Osteocyte (in vitro differentiated cells): ENCODE measurements around the gene COX20. TPM values are rescaled to one million over a fixed set of nuclear protein-coding genes. Genes with fewer than 3 reads are reported as not detected.

Source experiments
- DNase-seq: peaks from one replicate; pipeline ENCODE4 v3.0.0; 2021; ENCODE audit warnings: mixed read lengths; ENCODE audit not compliant: unreplicated experiment; ENCODE audit errors: extremely low spot score
- H3K27ac Mint-ChIP-seq: one replicate; pipeline ENCODE4 v1.8.0; 2021; ENCODE audit warnings: mild to moderate bottlenecking, mixed read lengths; ENCODE audit not compliant: unreplicated experiment
- H3K27me3 Mint-ChIP-seq: one replicate; pipeline ENCODE4 v1.8.0; 2021; ENCODE audit warnings: mixed read lengths; ENCODE audit not compliant: unreplicated experiment
- H3K36me3 Mint-ChIP-seq: one replicate; pipeline ENCODE4 v1.8.0; 2021; ENCODE audit warnings: mixed read lengths; ENCODE audit not compliant: unreplicated experiment
- H3K4me1 Mint-ChIP-seq: one replicate; pipeline ENCODE4 v1.8.0; 2021; ENCODE audit warnings: mixed read lengths; ENCODE audit not compliant: unreplicated experiment
- H3K4me3 Mint-ChIP-seq: one replicate; pipeline ENCODE4 v1.8.0; 2021; ENCODE audit warnings: mild to moderate bottlenecking, moderate library complexity, mixed read lengths; ENCODE audit not compliant: unreplicated experiment
- H3K9me3 Mint-ChIP-seq: one replicate; pipeline ENCODE4 v1.8.0; 2021; ENCODE audit warnings: mixed read lengths; ENCODE audit not compliant: unreplicated experiment
- CTCF ChIP-seq: fragments of 200-600 bp; sonication (generic); IDR thresholded peaks from 2 replicates; pipeline ENCODE4 v1.5.0; 2021; ENCODE audit warnings: antibody characterized with exemption, mild to moderate bottlenecking, moderate library complexity
- total RNA-seq: library from RNA; stranded (reverse); gene quantifications from 2 replicates; pipeline ENCODE4 v1.2.1, GENCODE V29; 2021

The COX20 gene
- total RNA-seq, 1 donor from 2014 or later, result 27.4 TPM

DNA sequence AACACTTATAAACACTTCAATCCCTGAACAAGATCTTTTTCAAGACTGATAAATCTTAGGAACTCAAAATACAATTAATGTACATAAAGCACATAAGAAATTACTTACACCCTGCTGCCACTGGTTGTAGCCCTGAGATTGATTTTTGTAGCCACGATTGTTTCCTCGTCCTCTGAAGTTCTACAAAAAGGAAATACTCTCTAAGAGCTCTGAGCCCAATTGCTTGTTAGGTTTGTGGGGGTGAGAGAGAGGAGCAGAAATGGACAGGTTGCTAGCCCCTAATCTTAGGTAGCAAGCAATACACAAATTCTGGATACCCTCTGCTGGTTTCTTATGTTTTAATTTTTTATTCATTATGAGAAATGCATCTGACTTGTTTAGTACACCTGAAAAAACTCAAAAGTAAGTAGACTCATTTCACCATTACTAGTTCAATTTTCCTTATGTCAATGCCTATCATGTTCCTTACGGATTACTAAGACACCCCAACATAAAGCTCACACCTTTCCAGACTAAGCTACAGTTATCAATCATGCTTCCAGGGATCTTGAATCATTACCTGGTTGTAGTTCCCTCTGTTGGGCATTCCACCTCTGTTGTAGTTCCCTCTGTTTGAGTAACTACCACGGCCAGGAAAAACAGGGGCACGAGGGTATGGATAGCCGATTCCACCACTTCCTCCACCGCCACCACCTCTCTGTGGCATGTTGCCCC lies 19.6 kb downstream of the COX20 start:
- Mint-ChIP-seq H3K9me3 (no peaks in the 10 kb centered on the region), H3K27ac (peak overlapping the region; percentile 23), H3K27me3 (no peaks in the 10 kb centered on the region), H3K36me3 (peaks cover 84% of the 10 kb centered on the region), H3K4me1 (peaks cover 12% of the 10 kb centered on the region), H3K4me3 (no peak overlapping the region)
- no peak for TF ChIP-seq CTCF
- DNase-seq, result no peak

DNA sequence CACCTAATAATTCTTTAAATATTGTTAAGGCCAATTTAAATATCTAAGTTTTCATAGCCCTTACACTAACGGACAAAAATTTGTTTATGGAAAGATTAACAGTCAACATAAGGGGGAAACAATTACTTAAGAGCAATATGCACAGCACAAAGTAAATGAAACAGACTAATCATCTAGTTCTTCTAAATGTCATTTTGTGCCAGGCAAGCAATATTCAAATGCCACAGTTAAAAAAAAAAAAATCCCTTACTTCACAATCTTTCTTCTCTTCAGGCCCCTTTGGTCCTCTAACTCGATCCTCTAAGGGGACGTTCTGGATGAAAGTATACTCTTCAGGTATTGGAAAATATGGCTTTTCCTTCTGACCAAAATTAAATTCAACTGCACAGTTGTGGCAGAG lies 22.3 kb downstream of the COX20 start:
- no peak for DNase-seq
- Mint-ChIP-seq H3K27ac (no peak overlapping the region), H3K4me1 (peaks cover 33% of the 10 kb centered on the region), H3K9me3 (no peaks in the 10 kb centered on the region), H3K27me3 (no peaks in the 10 kb centered on the region), H3K4me3 (no peak overlapping the region), H3K36me3 (peaks cover 73% of the 10 kb centered on the region)
- TF ChIP-seq CTCF, result no peak

DNA sequence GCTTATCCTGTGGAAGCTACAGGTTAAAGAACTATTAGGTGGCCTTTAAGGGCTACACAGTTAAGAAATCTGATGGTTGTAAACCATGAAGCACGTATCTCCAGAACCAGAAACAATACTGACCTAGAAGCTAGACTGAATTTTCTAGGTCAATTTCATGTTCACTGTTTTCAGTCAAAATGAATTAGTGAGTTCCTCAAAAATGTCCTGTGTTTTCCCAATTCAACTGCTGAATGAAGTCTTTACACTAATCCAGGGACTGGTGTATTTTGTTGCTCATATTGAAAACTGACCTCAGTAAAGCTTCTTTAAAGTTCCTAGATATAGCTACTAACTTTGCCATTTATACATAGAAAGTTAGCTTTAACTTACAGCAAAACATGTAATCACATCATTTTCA lies 22.9 kb downstream of the COX20 start:
- DNase-seq, result no peak
- H3K27ac Mint-ChIP-seq, result no peak overlapping the region
- TF ChIP-seq CTCF, result no peak
- no peaks in the 10 kb centered on the region for H3K9me3 Mint-ChIP-seq
- H3K4me3 Mint-ChIP-seq, result no peak overlapping the region
- H3K27me3 Mint-ChIP-seq, result no peaks in the 10 kb centered on the region
- peaks cover 33% of the 10 kb centered on the region for H3K4me1 Mint-ChIP-seq
- H3K36me3 Mint-ChIP-seq, result peaks cover 73% of the 10 kb centered on the region

DNA sequence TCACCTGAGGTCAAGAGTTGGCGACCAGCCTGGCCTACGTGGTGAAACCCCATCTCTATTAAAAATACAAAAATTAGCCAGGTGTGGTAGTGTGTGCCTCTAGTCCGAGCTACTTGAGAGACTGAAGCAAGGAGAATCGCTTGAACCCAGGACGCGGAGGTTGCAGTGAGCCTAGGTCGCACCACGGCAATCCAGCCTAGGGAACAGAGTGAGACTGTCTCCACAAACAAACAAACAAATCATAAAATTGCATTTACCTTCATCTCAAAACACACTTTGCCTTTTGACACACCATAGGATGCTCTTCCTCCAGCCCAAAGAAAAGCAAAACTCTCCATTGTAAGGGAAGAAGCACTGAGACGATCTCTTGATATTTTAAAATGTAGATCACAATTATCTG lies 24.6 kb downstream of the COX20 start:
- H3K4me1 Mint-ChIP-seq, result peaks cover 36% of the 10 kb centered on the region
- no peaks in the 10 kb centered on the region for H3K9me3 Mint-ChIP-seq

More for the DNA sequence above, 24.6 kb downstream of the COX20 start:
- Mint-ChIP-seq H3K27ac (no peak overlapping the region), H3K36me3 (peaks cover 58% of the 10 kb centered on the region), H3K27me3 (no peaks in the 10 kb centered on the region), H3K4me3 (peak overlapping the region; percentile 95)
- TF ChIP-seq CTCF, result no peak
- no peak for DNase-seq
